HEK293T (cell line): ENCODE measurements around the gene POLDIP2.

Experiments
- ELF4 ChIP-seq: fragments of 450-650 bp; IDR thresholded peaks from 2 replicates; pipeline ENCODE4 v1.6.1; 2017; ENCODE audit warnings: antibody characterized with exemption
- FOXA1 ChIP-seq: fragments of 450-650 bp; IDR thresholded peaks from 2 replicates; pipeline ENCODE4 v1.6.1; 2016; ENCODE audit warnings: mild to moderate bottlenecking
- FOXM1 ChIP-seq: fragments of 450-650 bp; IDR thresholded peaks from 2 replicates; pipeline ENCODE4 v1.6.1; 2017; ENCODE audit warnings: mild to moderate bottlenecking, borderline replicate concordance
- NFRKB ChIP-seq: fragments of 450-650 bp; IDR thresholded peaks from 2 replicates; pipeline ENCODE4 v1.6.1; 2016; ENCODE audit warnings: mild to moderate bottlenecking, moderate library complexity
- SP1 ChIP-seq: fragments of 450-650 bp; IDR thresholded peaks from 2 replicates; pipeline ENCODE4 v1.6.1; 2017
- SUZ12 ChIP-seq: fragments of 450-650 bp; IDR thresholded peaks from 2 replicates; pipeline ENCODE4 v1.6.1; 2016; ENCODE audit warnings: mild to moderate bottlenecking
- TARDBP ChIP-seq: fragments of 450-650 bp; IDR thresholded peaks from 2 replicates; pipeline ENCODE4 v1.6.1; 2016
- ZNF384 ChIP-seq: fragments of 450-650 bp; IDR thresholded peaks from 2 replicates; pipeline ENCODE4 v1.6.1; 2016

GRCh38 chr17:28392491-28392890 is 35.2 kb upstream of the POLDIP2 start:
- no peak for TF ChIP-seq FOXM1
- no peak for TF ChIP-seq FOXA1
- no peak for TF ChIP-seq SP1
- TF ChIP-seq TARDBP = no peak
- no peak for TF ChIP-seq NFRKB
- TF ChIP-seq SUZ12 = no peak
- no peak for TF ChIP-seq ELF4
- no peak for TF ChIP-seq ZNF384
